ENCODE data around the gene TMIE. TPM values are rescaled to one million over a fixed set of nuclear protein-coding genes. Genes with fewer than 3 reads are reported as not detected.
"Not testable (repeated sequence)": the region's sequence is repeated elsewhere in the genome, so short reads cannot be mapped to it uniquely, and the experiment has no call there.

TMIE gene
- total RNA-seq, 1 donor from 2014 or later: not detected

GRCh38 chr3:46734773-46735172 lies 33.6 kb downstream of the TMIE start:
- no peak for DNase-seq (ENCODE audit: low read depth, low spot score)
- no peak for TF ChIP-seq CTCF (conservative IDR thresholded peaks at IDR 0.05)
- no peak overlapping the region for H3K4me3 Mint-ChIP-seq
- no peak overlapping the region for H3K27ac Mint-ChIP-seq (ENCODE audit: unreplicated experiment)
- no peaks in the 10 kb centered on the region for H3K4me1 Mint-ChIP-seq
- H3K27me3 Mint-ChIP-seq (ENCODE audit: low read depth): peaks cover 12% of the 10 kb centered on the region
- H3K36me3 Mint-ChIP-seq (ENCODE audit: low read depth): no peaks in the 10 kb centered on the region
- H3K9me3 Mint-ChIP-seq: no peaks in the 10 kb centered on the region

- Mint-ChIP-seq H3K27ac (ENCODE audit: unreplicated experiment) (no peak overlapping the region), H3K36me3 (ENCODE audit: low read depth) (no peaks in the 10 kb centered on the region), H3K9me3 (no peaks in the 10 kb centered on the region), H3K4me1 (no peaks in the 10 kb centered on the region), H3K4me3 (no peak overlapping the region), H3K27me3 (ENCODE audit: low read depth) (peaks cover 8% of the 10 kb centered on the region)
- no peak for TF ChIP-seq CTCF (conservative IDR thresholded peaks at IDR 0.05)
- no peak for DNase-seq (ENCODE audit: low read depth, low spot score)
Measured at GRCh38 chr3:46736006-46736872, 35.0 kb downstream of the TMIE start.

GRCh38 chr3:46737329-46737731 lies 36.1 kb downstream of the TMIE start:
- no peak for DNase-seq (ENCODE audit: low read depth, low spot score)
- H3K27me3 Mint-ChIP-seq (ENCODE audit: low read depth): peaks cover 2% of the 10 kb centered on the region
- no peak for TF ChIP-seq CTCF (conservative IDR thresholded peaks at IDR 0.05)
- H3K36me3 Mint-ChIP-seq (ENCODE audit: low read depth): no peaks in the 10 kb centered on the region
- H3K9me3 Mint-ChIP-seq: no peaks in the 10 kb centered on the region
- no peak overlapping the region for H3K27ac Mint-ChIP-seq (ENCODE audit: unreplicated experiment)
- no peaks in the 10 kb centered on the region for H3K4me1 Mint-ChIP-seq
- no peak overlapping the region for H3K4me3 Mint-ChIP-seq

- not testable (repeated sequence) for H3K4me3 Mint-ChIP-seq; H3K9me3 Mint-ChIP-seq; H3K36me3 Mint-ChIP-seq (ENCODE audit: low read depth); H3K27ac Mint-ChIP-seq (ENCODE audit: unreplicated experiment); H3K27me3 Mint-ChIP-seq (ENCODE audit: low read depth); DNase-seq (ENCODE audit: low read depth, low spot score); H3K4me1 Mint-ChIP-seq
Measured at GRCh38 chr3:46739565-46739964, 38.4 kb downstream of the TMIE start.

GRCh38 chr3:46742992-46743585 lies 41.9 kb downstream of the TMIE start:
- Mint-ChIP-seq H3K9me3 (no peaks in the 10 kb centered on the region), H3K27me3 (ENCODE audit: low read depth) (no peaks in the 10 kb centered on the region), H3K36me3 (ENCODE audit: low read depth) (no peaks in the 10 kb centered on the region), H3K4me3 (no peak overlapping the region), H3K4me1 (no peaks in the 10 kb centered on the region), H3K27ac (ENCODE audit: unreplicated experiment) (no peak overlapping the region)
- no peak for DNase-seq (ENCODE audit: low read depth, low spot score)
- no peak for TF ChIP-seq CTCF (conservative IDR thresholded peaks at IDR 0.05)

DNA sequence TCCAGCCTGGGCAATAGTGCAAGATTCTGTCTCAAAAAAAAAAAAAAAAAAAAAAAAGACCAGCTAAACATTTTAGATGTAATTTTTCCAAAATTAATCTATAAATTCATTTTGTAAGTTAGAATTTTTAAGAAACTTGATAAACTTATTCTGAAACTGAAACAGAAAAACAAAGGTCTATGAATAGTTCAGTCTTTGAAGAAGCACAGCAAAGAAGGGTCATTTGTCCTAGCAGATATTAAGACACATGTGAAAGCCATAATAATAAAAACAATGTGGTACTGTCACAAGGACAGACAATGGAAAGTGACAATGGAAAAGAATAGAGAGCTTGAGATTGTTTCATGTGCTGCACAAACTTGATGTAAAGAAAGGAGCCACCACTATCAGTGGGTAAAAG lies 45.5 kb downstream of the TMIE start:
- no peaks in the 10 kb centered on the region for H3K9me3 Mint-ChIP-seq
- H3K27ac Mint-ChIP-seq (ENCODE audit: unreplicated experiment): no peak overlapping the region
- DNase-seq (ENCODE audit: low read depth, low spot score): no peak
- no peaks in the 10 kb centered on the region for H3K36me3 Mint-ChIP-seq (ENCODE audit: low read depth)
- H3K4me1 Mint-ChIP-seq: no peaks in the 10 kb centered on the region
- no peaks in the 10 kb centered on the region for H3K27me3 Mint-ChIP-seq (ENCODE audit: low read depth)
- no peak overlapping the region for H3K4me3 Mint-ChIP-seq
- TF ChIP-seq CTCF (conservative IDR thresholded peaks at IDR 0.05): no peak

Data from neural crest cell (in vitro differentiated cells).